Lower leg skin (tissue), 3 donors: ENCODE results near the gene RNF2.

Source experiments
- CTCF ChIP-seq, 3 donors: fragments of 450-650 bp; IDR thresholded peaks; one replicate each; pipeline ENCODE4 v1.5.1; 2016; ENCODE audit warnings: antibody characterized with exemption in 3 of 3, mild to moderate bottlenecking in 3 of 3, moderate library complexity in 2 of 3
- POLR2A ChIP-seq, 2 donors: fragments of 450-650 bp; IDR thresholded peaks; one replicate each; pipeline ENCODE4 v1.6.1; 2016 to 2017; ENCODE audit warnings: antibody characterized with exemption in 2 of 2, mild to moderate bottlenecking in 1 of 2, moderate library complexity in 1 of 2

- TF ChIP-seq CTCF (IDR thresholded peaks at IDR 0.05): no peak
- no peak for TF ChIP-seq POLR2A (IDR thresholded peaks at IDR 0.05)
These were observed 13.5 kb downstream of the RNF2 start for GRCh38 chr1:185058876-185059275.
